Measurements from ENCODE around the gene ABI3BP.

The ABI3BP gene

GRCh38 chr3:100879195-100879810 lies 113.9 kb downstream of the ABI3BP start:
- no peak for DNase-seq

- no peak for DNase-seq
These were observed 115.9 kb downstream of the ABI3BP start for GRCh38 chr3:100877286-100877685.

- no peak for DNase-seq
These were observed 118.0 kb downstream of the ABI3BP start for GRCh38 chr3:100875239-100875638.

GRCh38 chr3:100873611-100874010 lies 119.6 kb downstream of the ABI3BP start:
- DNase-seq = no peak

GRCh38 chr3:100871306-100871705 lies 121.9 kb downstream of the ABI3BP start:
- DNase-seq = no peak

- no peak for DNase-seq
These were observed 123.4 kb downstream of the ABI3BP start for GRCh38 chr3:100869787-100870186.

GRCh38 chr3:100868894-100869293 lies 124.3 kb downstream of the ABI3BP start:
- no peak for DNase-seq

- no peak for DNase-seq
These were observed 125.1 kb downstream of the ABI3BP start for GRCh38 chr3:100868096-100868495.

- no peak for DNase-seq
These were observed 127.8 kb downstream of the ABI3BP start for GRCh38 chr3:100865442-100865841.

- DNase-seq = no peak
These were observed 128.6 kb downstream of the ABI3BP start for GRCh38 chr3:100864471-100865250.

GRCh38 chr3:100857863-100858262 lies 135.4 kb downstream of the ABI3BP start:
- DNase-seq = no peak

- no peak for DNase-seq
These were observed 136.4 kb downstream of the ABI3BP start for GRCh38 chr3:100856821-100857220.

- no peak for DNase-seq
These were observed 140.4 kb downstream of the ABI3BP start for GRCh38 chr3:100852840-100853239.

- no peak for DNase-seq
These were observed 142.5 kb downstream of the ABI3BP start for GRCh38 chr3:100850701-100851100.

GRCh38 chr3:100850156-100850555 lies 143.1 kb downstream of the ABI3BP start:
- DNase-seq = no peak

- DNase-seq = no peak
These were observed 148.9 kb downstream of the ABI3BP start for GRCh38 chr3:100844063-100844936.

- DNase-seq = no peak
These were observed 155.1 kb downstream of the ABI3BP start for GRCh38 chr3:100838157-100838556.

GRCh38 chr3:100836661-100837060 lies 156.6 kb downstream of the ABI3BP start:
- DNase-seq = no peak

- DNase-seq = no peak
These were observed 158.9 kb downstream of the ABI3BP start for GRCh38 chr3:100834332-100834731.

GRCh38 chr3:100833483-100833882 lies 159.7 kb downstream of the ABI3BP start:
- DNase-seq = no peak

- no peak for DNase-seq
These were observed 161.6 kb downstream of the ABI3BP start for GRCh38 chr3:100831629-100832028.

GRCh38 chr3:100830931-100831330 lies 162.3 kb downstream of the ABI3BP start:
- DNase-seq = no peak

- no peak for DNase-seq
These were observed 167.6 kb downstream of the ABI3BP start for GRCh38 chr3:100825574-100825973.

- DNase-seq = no peak
These were observed 177.6 kb downstream of the ABI3BP start for GRCh38 chr3:100815583-100815982.

Measured in effector CD4-positive, alpha-beta T cell (primary cell).